GM12891 (cell line): Measurements from ENCODE around the gene ITM2B.

ENCODE experiments used
- DNase-seq: peaks from one replicate; pipeline ENCODE4 v3.0.0; 2011; ENCODE audit warnings: low spot score; ENCODE audit not compliant: insufficient read length
- FAIRE-seq: peaks from 2 replicates; lab custom pipeline; 2011; peaks lifted over from hg19 to GRCh38; lab: Jason Lieb, UNC
- PAX5 ChIP-seq: IDR thresholded peaks from 2 replicates; pipeline ENCODE4 v1.6.1; 2011; ENCODE audit warnings: low read length, moderate library complexity, mild to moderate bottlenecking; ENCODE audit not compliant: insufficient read depth, severe bottlenecking
- POLR2A ChIP-seq: IDR thresholded peaks from 2 replicates; pipeline ENCODE4 v1.6.1; 2011; ENCODE audit warnings: low read depth, low read length, control low read depth
- POLR2AphosphoS5 ChIP-seq: IDR thresholded peaks from 2 replicates; pipeline ENCODE4 v1.6.1; 2011; ENCODE audit warnings: low read depth, low read length, control low read depth
- POU2F2 ChIP-seq: IDR thresholded peaks from 2 replicates; pipeline ENCODE4 v1.6.1; 2011; ENCODE audit warnings: low read depth, mild to moderate bottlenecking, control low read depth, low read length, moderate library complexity
- SPI1 ChIP-seq: IDR thresholded peaks from 2 replicates; pipeline ENCODE4 v1.6.1; 2011; ENCODE audit warnings: low read depth, low read length, control low read depth
- TAF1 ChIP-seq: IDR thresholded peaks from 2 replicates; pipeline ENCODE4 v1.6.1; 2011; ENCODE audit warnings: low read depth, low read length, control low read depth

ITM2B gene

GRCh38 chr13:48317511-48318376 is 84.7 kb downstream of the ITM2B start:
- DNase-seq (no peak), FAIRE-seq (no peak)
- TF ChIP-seq POU2F2 = no peak
- TF ChIP-seq PAX5 = no peak
- TF ChIP-seq POLR2AphosphoS5 = no peak
- TF ChIP-seq SPI1 = no peak
- no peak for TF ChIP-seq TAF1
- TF ChIP-seq POLR2A = no peak; the same call in 1 of the 2 replicates

GRCh38 chr13:48318377-48318811 is 85.4 kb downstream of the ITM2B start:
- TF ChIP-seq SPI1 = no peak
- TF ChIP-seq PAX5 = no peak
- TF ChIP-seq POLR2AphosphoS5 = no peak
- no peak for TF ChIP-seq POU2F2
- no peak for TF ChIP-seq POLR2A
- no peak for TF ChIP-seq TAF1
- DNase-seq = no peak
- FAIRE-seq = no peak

- FAIRE-seq = no peak
- no peak for DNase-seq
- no peak for TF ChIP-seq POLR2A
- no peak for TF ChIP-seq PAX5
- TF ChIP-seq POLR2AphosphoS5 = no peak
- TF ChIP-seq TAF1 = no peak
- TF ChIP-seq POU2F2 = no peak
- TF ChIP-seq SPI1 = no peak
Measured at GRCh38 chr13:48318821-48319511, 86.0 kb downstream of the ITM2B start.
